ENCODE measurements around the gene TREM2.
A peak's percentile ranks its signal among the peaks of the same experiment; 100 is the strongest.
"Not testable (repeated sequence)": the region's sequence is repeated elsewhere in the genome, so short reads cannot be mapped to it uniquely, and the experiment has no call there.

Gene TREM2

GRCh38 chr6:41162687-41163418 lies at the start of gene TREM2:
TSS of gene TREM2 (minus strand) at chr6:41163116. CDS start at chr6:41163082, 34 bp downstream.
- peak; percentile 45 for DNase-seq

GRCh38 chr6:41209547-41210320 lies 46.8 kb upstream of the TREM2 start:
- no peak for DNase-seq

GRCh38 chr6:41208439-41209106 lies 45.7 kb upstream of the TREM2 start:
- DNase-seq: no peak

GRCh38 chr6:41204156-41204555 lies 41.2 kb upstream of the TREM2 start:
- DNase-seq: no peak

GRCh38 chr6:41201764-41202173 lies 38.9 kb upstream of the TREM2 start:
- no peak for DNase-seq

- DNase-seq: peak; percentile 82
Measured at GRCh38 chr6:41200901-41201763, 38.2 kb upstream of the TREM2 start, which contains the start of gene TREML2. TSS of gene TREML2 (minus strand) at chr6:41201149. CDS start at chr6:41201008, 141 bp downstream.

- peak; percentile 96 for DNase-seq
Measured at GRCh38 chr6:41200296-41200900, 37.5 kb upstream of the TREM2 start.

- peak; percentile 25 for DNase-seq
Measured at GRCh38 chr6:41199552-41200246, 36.8 kb upstream of the TREM2 start.

- peak; percentile 12 for DNase-seq
Measured at GRCh38 chr6:41197234-41197633, 34.3 kb upstream of the TREM2 start.

- no peak for DNase-seq
Measured at GRCh38 chr6:41194386-41194785, 31.5 kb upstream of the TREM2 start.

GRCh38 chr6:41193884-41194283 lies 31.0 kb upstream of the TREM2 start:
- DNase-seq: no peak

GRCh38 chr6:41193171-41193734 lies 30.3 kb upstream of the TREM2 start:
- DNase-seq: no peak

- peak; percentile 9 for DNase-seq
Measured at GRCh38 chr6:41191569-41191968, 28.7 kb upstream of the TREM2 start.

- no peak for DNase-seq
Measured at GRCh38 chr6:41190791-41191190, 27.9 kb upstream of the TREM2 start.

- no peak for DNase-seq
Measured at GRCh38 chr6:41189967-41190366, 27.1 kb upstream of the TREM2 start.

GRCh38 chr6:41189046-41189445 lies 26.1 kb upstream of the TREM2 start:
- DNase-seq: not testable (repeated sequence)

- no peak for DNase-seq
Measured at GRCh38 chr6:41187924-41188886, 25.3 kb upstream of the TREM2 start.

GRCh38 chr6:41186031-41186562 lies 23.2 kb upstream of the TREM2 start:
- peak; percentile 71 for DNase-seq

- DNase-seq: no peak
Measured at GRCh38 chr6:41184761-41185160, 21.8 kb upstream of the TREM2 start.
